A673 (cell line): ENCODE results near the gene LRP8. TPM values are rescaled to one million over a fixed set of nuclear protein-coding genes. Genes with fewer than 3 reads are reported as not detected.

Experiments used
- BruUV-seq: library from RNA; stranded (reverse); fragments of 400-500 nt; replicated peaks from 2 replicates; lab custom pipeline; 2021; lab: Mats Ljungman, UMichigan
- CTCF ChIA-PET: fragments of 300-600 bp; sonication (Branson Sonifier 250); formaldehyde crosslinking; loops from one replicate; lab custom pipeline; 2022; ENCODE audit warnings: antibody characterized with exemption; lab: Charles Lee
- POLR2A ChIA-PET: fragments of 300-600 bp; sonication (Branson Sonifier 250); formaldehyde crosslinking; loops from one replicate; lab custom pipeline; 2022; ENCODE audit warnings: antibody characterized with exemption; ENCODE audit not compliant: low non-redundant PET; lab: Charles Lee
- DNase-seq: peaks from one replicate; pipeline ENCODE4 v3.0.0-alpha.2; 2015; ENCODE audit warnings: low spot score
- H3K27ac ChIP-seq: fragments of 200-600 bp; sonication (generic); 2 replicates; pipeline ENCODE4 v1.5.1; 2016; ENCODE audit warnings: mixed run types, low read depth, mild to moderate bottlenecking, mixed read lengths, antibody characterized with exemption, low read length; ENCODE audit not compliant: poor library complexity, severe bottlenecking
- H3K27me3 ChIP-seq: fragments of 200-600 bp; sonication (generic); replicated peaks from 2 replicates; pipeline ENCODE4 v1.6.1; 2017; ENCODE audit warnings: mixed run types, low read depth, mild to moderate bottlenecking, mixed read lengths, antibody characterized with exemption, low read length; ENCODE audit not compliant: insufficient read depth, poor library complexity
- H3K36me3 ChIP-seq: fragments of 200-600 bp; sonication (generic); 2 replicates; pipeline ENCODE4 v1.6.1; 2016; ENCODE audit warnings: mixed run types, mild to moderate bottlenecking, mixed read lengths, antibody characterized with exemption, low read length; ENCODE audit not compliant: insufficient read depth, poor library complexity, severe bottlenecking
- H3K4me1 ChIP-seq: fragments of 200-600 bp; sonication (generic); 2 replicates; pipeline ENCODE4 v1.6.1; 2017; ENCODE audit warnings: mixed run types, mild to moderate bottlenecking, mixed read lengths, antibody characterized with exemption, low read length; ENCODE audit not compliant: insufficient read depth, poor library complexity, severe bottlenecking
- H3K4me3 ChIP-seq: fragments of 200-600 bp; sonication (generic); 2 replicates; pipeline ENCODE4 v1.5.1; 2016; ENCODE audit warnings: low read depth, mixed run types, mild to moderate bottlenecking, mixed read lengths, low read length; ENCODE audit not compliant: poor library complexity, severe bottlenecking
- H3K9me3 ChIP-seq: fragments of 200-600 bp; sonication (generic); 2 replicates; pipeline ENCODE4 v1.6.1; 2016; ENCODE audit warnings: mixed run types, low read depth, mild to moderate bottlenecking, mixed read lengths, antibody characterized with exemption, low read length; ENCODE audit not compliant: poor library complexity, severe bottlenecking
- CTCF ChIP-seq: fragments of 300-800, 200-600 bp; sonication (generic); conservative IDR thresholded peaks from 2 replicates; pipeline ENCODE4 v1.5.1; 2017; ENCODE audit warnings: low read depth, mild to moderate bottlenecking, antibody characterized with exemption, low read length, moderate library complexity, mixed read lengths
- EZH2 ChIP-seq: fragments of 200-600 bp; sonication (generic); IDR thresholded peaks from 2 replicates; pipeline ENCODE4 v1.6.1; 2017; ENCODE audit warnings: borderline replicate concordance, low read depth, mild to moderate bottlenecking, mixed read lengths, antibody characterized with exemption, low read length; ENCODE audit not compliant: poor library complexity, severe bottlenecking
- intact Hi-C: fragments of 100-400 bp; cut with micrococcal nuclease; formaldehyde crosslinking; loops from one replicate; pipeline ENCODE4 v1.10.0; 2022; ENCODE audit not compliant: unreplicated experiment
- total RNA-seq: library from RNA; stranded (reverse); gene quantifications from 2 replicates; pipeline ENCODE4 v1.2.3, GENCODE V29; 2021

The LRP8 gene
- total RNA-seq, 1 experiment from 2014 or later = 24.7 TPM

- H3K9me3 ChIP-seq = no peaks in the 10 kb centered on the region
- no peaks in the 10 kb centered on the region for H3K4me1 ChIP-seq
- no peak overlapping the region for H3K27ac ChIP-seq
- intact Hi-C loops = no loop called here
- H3K36me3 ChIP-seq = no peaks in the 10 kb centered on the region
- CTCF ChIA-PET = no interaction called here
- H3K27me3 ChIP-seq = no peaks in the 10 kb centered on the region
- BruUV-seq = no TSS peak
- POLR2A ChIA-PET = no interaction called here
- no peak overlapping the region for H3K4me3 ChIP-seq
- TF ChIP-seq EZH2 = no peak
- TF ChIP-seq CTCF = no peak
- DNase-seq = no peak
Measured at GRCh38 chr1:53361541-53361961, 33.7 kb upstream of the LRP8 start.

GRCh38 chr1:53359934-53360276 is 32.0 kb upstream of the LRP8 start:
- DNase-seq = no peak
- BruUV-seq = no TSS peak
- Histone ChIP-seq H3K9me3 (no peaks in the 10 kb centered on the region), H3K27ac (no peak overlapping the region), H3K36me3 (no peaks in the 10 kb centered on the region), H3K27me3 (no peaks in the 10 kb centered on the region), H3K4me1 (no peaks in the 10 kb centered on the region), H3K4me3 (no peak overlapping the region)
- TF ChIP-seq CTCF (no peak), EZH2 (no peak)
- intact Hi-C loops = no loop called here
- POLR2A ChIA-PET = no interaction called here
- CTCF ChIA-PET = no interaction called here

- Histone ChIP-seq H3K27ac (no peak overlapping the region), H3K4me1 (no peaks in the 10 kb centered on the region), H3K27me3 (no peaks in the 10 kb centered on the region), H3K4me3 (no peak overlapping the region), H3K9me3 (no peaks in the 10 kb centered on the region), H3K36me3 (no peaks in the 10 kb centered on the region)
- ChIA-PET POLR2A (no interaction called here), CTCF (no interaction called here)
- DNase-seq = no peak
- BruUV-seq = no TSS peak
- intact Hi-C loops = no loop called here
- TF ChIP-seq EZH2 (no peak), CTCF (no peak)
Measured at GRCh38 chr1:53359225-53359933, 31.5 kb upstream of the LRP8 start.
